Right lobe of liver (tissue), 4 donors: ENCODE data around the gene PON3.

Source experiments
- CTCF ChIP-seq, 4 donors: fragments of 200-600 bp in 3 of 4; fragments of 450-650 bp in 1 of 4; IDR thresholded peaks; one replicate each; pipeline versions ENCODE4 v1.5.1 to v1.8.0; 2016 to 2022; ENCODE audit warnings: antibody characterized with exemption in 4 of 4, mild to moderate bottlenecking in 2 of 4
- POLR2A ChIP-seq: fragments of 450-650 bp; IDR thresholded peaks from one replicate; pipeline ENCODE4 v1.6.1; 2017; ENCODE audit warnings: antibody characterized with exemption, mild to moderate bottlenecking
- donor health status: DM: no; HTN: no; CAD: no.
- donor health status: DM: no; HTN: no; CAD: no.
- donor health status: DM: no; HTN: yes; CAD: no.

- TF ChIP-seq CTCF (IDR thresholded peaks at IDR 0.05) = no peak
- no peak for TF ChIP-seq POLR2A
These were observed 31.0 kb upstream of the PON3 start for GRCh38 chr7:95427166-95427565.
